ENCODE results near the gene NTHL1.

DNA sequence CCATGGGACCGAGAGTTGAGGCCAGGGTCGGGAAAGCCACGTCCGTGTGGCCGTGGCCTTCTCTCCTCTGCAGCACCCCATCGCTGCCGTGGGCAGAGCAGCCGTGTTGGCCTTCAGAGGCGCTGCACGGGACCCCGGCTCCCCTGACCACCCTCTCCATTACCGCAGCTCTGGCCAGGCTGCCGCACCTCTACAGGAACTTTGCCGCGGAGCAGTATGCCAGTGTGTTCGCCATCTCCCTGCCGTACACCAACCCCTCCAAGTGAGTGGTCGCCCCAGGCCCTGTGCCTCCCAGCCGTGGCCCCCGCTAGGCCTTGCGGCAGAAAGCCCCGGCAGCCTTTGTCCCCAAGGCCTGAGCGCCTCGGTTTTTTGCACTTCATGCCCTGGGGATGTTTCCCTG, 28.0 kb upstream of the NTHL1 start:
- TF ChIP-seq, protein P1, sequence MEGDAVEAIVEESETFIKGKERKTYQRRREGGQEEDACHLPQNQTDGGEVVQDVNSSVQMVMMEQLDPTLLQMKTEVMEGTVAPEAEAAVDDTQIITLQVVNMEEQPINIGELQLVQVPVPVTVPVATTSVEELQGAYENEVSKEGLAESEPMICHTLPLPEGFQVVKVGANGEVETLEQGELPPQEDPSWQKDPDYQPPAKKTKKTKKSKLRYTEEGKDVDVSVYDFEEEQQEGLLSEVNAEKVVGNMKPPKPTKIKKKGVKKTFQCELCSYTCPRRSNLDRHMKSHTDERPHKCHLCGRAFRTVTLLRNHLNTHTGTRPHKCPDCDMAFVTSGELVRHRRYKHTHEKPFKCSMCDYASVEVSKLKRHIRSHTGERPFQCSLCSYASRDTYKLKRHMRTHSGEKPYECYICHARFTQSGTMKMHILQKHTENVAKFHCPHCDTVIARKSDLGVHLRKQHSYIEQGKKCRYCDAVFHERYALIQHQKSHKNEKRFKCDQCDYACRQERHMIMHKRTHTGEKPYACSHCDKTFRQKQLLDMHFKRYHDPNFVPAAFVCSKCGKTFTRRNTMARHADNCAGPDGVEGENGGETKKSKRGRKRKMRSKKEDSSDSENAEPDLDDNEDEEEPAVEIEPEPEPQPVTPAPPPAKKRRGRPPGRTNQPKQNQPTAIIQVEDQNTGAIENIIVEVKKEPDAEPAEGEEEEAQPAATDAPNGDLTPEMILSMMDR (conservative IDR thresholded peaks at IDR 0.05 in 1 of 2, IDR thresholded peaks at IDR 0.05 in 1 of 2; ENCODE audit: low read depth in 1 of 2, low read length in 2 of 2), result no peak
- no peak for TF ChIP-seq EZH2 (IDR thresholded peaks at IDR 0.05; ENCODE audit: low read length, missing control alignments)
